Measurements from ENCODE around the gene KPRP. TPM values are rescaled to one million over a fixed set of nuclear protein-coding genes. Genes with fewer than 3 reads are reported as not detected.

The KPRP gene
- total and polyA plus RNA-seq, 4 experiments from 2014 or later = not detected

GRCh38 chr1:152743371-152744145, 14.3 kb upstream of the KPRP start:
- Mint-ChIP-seq H3K4me3 (no peak overlapping the region), H3K27ac (no peak overlapping the region), H3K27me3 (peaks cover 12 to 34% of the 10 kb centered on the region in 2 donors), H3K36me3 (no peaks in the 10 kb centered on the region), H3K4me1 (no peaks in the 10 kb centered on the region), H3K9me3 (no peaks in the 10 kb centered on the region)
- Histone ChIP-seq H3K27me3 (ENCODE audit: insufficient read depth, low read length) (no peaks in the 10 kb centered on the region), H3K4me1 (ENCODE audit: insufficient read depth, low read length) (no peaks in the 10 kb centered on the region), H3K27ac (ENCODE audit: low read depth, low read length) (no peak overlapping the region), H3K4me3 (ENCODE audit: low read length in 2 of 2) (no peak overlapping the region), H3K9me3 (ENCODE audit: control insufficient read depth in 1 of 2, low read length in 2 of 2) (no peaks in the 10 kb centered on the region), H3K36me3 (ENCODE audit: insufficient read depth, low read length) (no peaks in the 10 kb centered on the region)
- DNase-seq = no peak
- ChIA-PET CTCF (ENCODE audit: partially characterized antibody) (no interaction called here), POLR2A (ENCODE audit: partially characterized antibody) (no interaction called here)
- intact Hi-C loops (cut with micrococcal nuclease) = no loop called here

GRCh38 chr1:152745289-152745704, 12.5 kb upstream of the KPRP start:
- H3K27ac ChIP-seq (ENCODE audit: low read depth, low read length) = no peak overlapping the region
- H3K27me3 Mint-ChIP-seq = peaks cover 13 to 32% of the 10 kb centered on the region in 2 donors
- no peaks in the 10 kb centered on the region for H3K9me3 ChIP-seq (ENCODE audit: control insufficient read depth in 1 of 2, low read length in 2 of 2)
- no peak overlapping the region for H3K27ac Mint-ChIP-seq
- H3K36me3 Mint-ChIP-seq = no peaks in the 10 kb centered on the region
- ChIA-PET POLR2A (ENCODE audit: partially characterized antibody) (no interaction called here), CTCF (ENCODE audit: partially characterized antibody) (no interaction called here)
- H3K4me3 Mint-ChIP-seq = no peak overlapping the region
- H3K4me1 Mint-ChIP-seq = no peaks in the 10 kb centered on the region
- no peaks in the 10 kb centered on the region for H3K27me3 ChIP-seq (ENCODE audit: insufficient read depth, low read length)
- H3K9me3 Mint-ChIP-seq = no peaks in the 10 kb centered on the region
- intact Hi-C loops (cut with micrococcal nuclease) = no loop called here
- DNase-seq = no peak
- no peaks in the 10 kb centered on the region for H3K36me3 ChIP-seq (ENCODE audit: insufficient read depth, low read length)
- no peaks in the 10 kb centered on the region for H3K4me1 ChIP-seq (ENCODE audit: insufficient read depth, low read length)
- no peak overlapping the region for H3K4me3 ChIP-seq (ENCODE audit: low read length in 2 of 2)

GRCh38 chr1:152745765-152746444, 11.9 kb upstream of the KPRP start:
- ChIA-PET POLR2A (ENCODE audit: partially characterized antibody) (no interaction called here), CTCF (ENCODE audit: partially characterized antibody) (no interaction called here)
- Histone ChIP-seq H3K27ac (ENCODE audit: low read depth, low read length) (no peak overlapping the region), H3K9me3 (ENCODE audit: control insufficient read depth in 1 of 2, low read length in 2 of 2) (no peaks in the 10 kb centered on the region), H3K27me3 (ENCODE audit: insufficient read depth, low read length) (peaks cover 3% of the 10 kb centered on the region), H3K4me1 (ENCODE audit: insufficient read depth, low read length) (no peaks in the 10 kb centered on the region), H3K36me3 (ENCODE audit: insufficient read depth, low read length) (no peaks in the 10 kb centered on the region), H3K4me3 (ENCODE audit: low read length in 2 of 2) (no peak overlapping the region)
- Mint-ChIP-seq H3K4me1 (no peaks in the 10 kb centered on the region), H3K4me3 (no peak overlapping the region), H3K27ac (no peak overlapping the region), H3K36me3 (no peaks in the 10 kb centered on the region), H3K9me3 (no peaks in the 10 kb centered on the region), H3K27me3 (peaks cover 16 to 37% of the 10 kb centered on the region in 2 donors)
- intact Hi-C loops (cut with micrococcal nuclease) = no loop called here
- no peak for DNase-seq

- Mint-ChIP-seq H3K36me3 (no peaks in the 10 kb centered on the region), H3K4me1 (no peaks in the 10 kb centered on the region), H3K4me3 (no peak overlapping the region), H3K27ac (no peak overlapping the region), H3K9me3 (no peaks in the 10 kb centered on the region), H3K27me3 (peaks cover 18 to 32% of the 10 kb centered on the region in 2 donors)
- CTCF ChIA-PET (ENCODE audit: partially characterized antibody) = no interaction called here
- Histone ChIP-seq H3K27me3 (ENCODE audit: insufficient read depth, low read length) (peaks cover 3% of the 10 kb centered on the region), H3K36me3 (ENCODE audit: insufficient read depth, low read length) (no peaks in the 10 kb centered on the region), H3K4me3 (ENCODE audit: low read length in 2 of 2) (no peak overlapping the region), H3K9me3 (ENCODE audit: control insufficient read depth in 1 of 2, low read length in 2 of 2) (no peaks in the 10 kb centered on the region), H3K4me1 (ENCODE audit: insufficient read depth, low read length) (no peaks in the 10 kb centered on the region), H3K27ac (ENCODE audit: low read depth, low read length) (no peak overlapping the region)
- no peak for DNase-seq
- intact Hi-C loops (cut with micrococcal nuclease) = no loop called here
- POLR2A ChIA-PET (ENCODE audit: partially characterized antibody) = no interaction called here
These were observed 10.0 kb upstream of the KPRP start for GRCh38 chr1:152747831-152748230.

GRCh38 chr1:152752225-152752624, 5.6 kb upstream of the KPRP start:
- Histone ChIP-seq H3K36me3 (ENCODE audit: insufficient read depth, low read length) (no peaks in the 10 kb centered on the region), H3K27me3 (ENCODE audit: insufficient read depth, low read length) (peaks cover 3% of the 10 kb centered on the region), H3K4me3 (ENCODE audit: low read length in 2 of 2) (no peak overlapping the region), H3K9me3 (ENCODE audit: control insufficient read depth in 1 of 2, low read length in 2 of 2) (no peaks in the 10 kb centered on the region), H3K27ac (ENCODE audit: low read depth, low read length) (no peak overlapping the region), H3K4me1 (ENCODE audit: insufficient read depth, low read length) (no peaks in the 10 kb centered on the region)
- Mint-ChIP-seq H3K9me3 (no peaks in the 10 kb centered on the region), H3K27me3 (peaks cover 22 to 25% of the 10 kb centered on the region in 2 donors), H3K27ac (no peak overlapping the region), H3K4me3 (no peak overlapping the region), H3K36me3 (no peaks in the 10 kb centered on the region), H3K4me1 (no peaks in the 10 kb centered on the region)
- intact Hi-C loops (cut with micrococcal nuclease) = no loop called here
- ChIA-PET CTCF (ENCODE audit: partially characterized antibody) (no interaction called here), POLR2A (ENCODE audit: partially characterized antibody) (no interaction called here)
- no peak for DNase-seq

- H3K4me3 Mint-ChIP-seq = no peak overlapping the region
- Histone ChIP-seq H3K4me3 (ENCODE audit: low read length in 2 of 2) (no peak overlapping the region), H3K9me3 (ENCODE audit: control insufficient read depth in 1 of 2, low read length in 2 of 2) (no peaks in the 10 kb centered on the region), H3K27me3 (ENCODE audit: insufficient read depth, low read length) (peaks cover 3% of the 10 kb centered on the region), H3K4me1 (ENCODE audit: insufficient read depth, low read length) (no peaks in the 10 kb centered on the region), H3K36me3 (ENCODE audit: insufficient read depth, low read length) (no peaks in the 10 kb centered on the region), H3K27ac (ENCODE audit: low read depth, low read length) (no peak overlapping the region)
- CTCF ChIA-PET (ENCODE audit: partially characterized antibody) = no interaction called here
- H3K4me1 Mint-ChIP-seq = no peaks in the 10 kb centered on the region
- POLR2A ChIA-PET (ENCODE audit: partially characterized antibody) = no interaction called here
- no peaks in the 10 kb centered on the region for H3K9me3 Mint-ChIP-seq
- peaks cover 25% of the 10 kb centered on the region in 2 donors for H3K27me3 Mint-ChIP-seq
- intact Hi-C loops (cut with micrococcal nuclease) = no loop called here
- no peaks in the 10 kb centered on the region for H3K36me3 Mint-ChIP-seq
- no peak overlapping the region for H3K27ac Mint-ChIP-seq
- no peak for DNase-seq
These were observed 4.2 kb upstream of the KPRP start for GRCh38 chr1:152753586-152753985.

GRCh38 chr1:152756872-152757271, 953 bp upstream of the KPRP start:
- Histone ChIP-seq H3K36me3 (ENCODE audit: insufficient read depth, low read length) (no peaks in the 10 kb centered on the region), H3K4me3 (ENCODE audit: low read length in 2 of 2) (no peak overlapping the region), H3K27me3 (ENCODE audit: insufficient read depth, low read length) (no peaks in the 10 kb centered on the region), H3K4me1 (ENCODE audit: insufficient read depth, low read length) (no peaks in the 10 kb centered on the region), H3K27ac (ENCODE audit: low read depth, low read length) (no peak overlapping the region), H3K9me3 (ENCODE audit: control insufficient read depth in 1 of 2, low read length in 2 of 2) (no peaks in the 10 kb centered on the region)
- CTCF ChIA-PET (ENCODE audit: partially characterized antibody) = no interaction called here
- POLR2A ChIA-PET (ENCODE audit: partially characterized antibody) = no interaction called here
- Mint-ChIP-seq H3K27ac (no peak overlapping the region), H3K4me3 (no peak overlapping the region), H3K36me3 (no peaks in the 10 kb centered on the region), H3K9me3 (peaks cover 0 to 4% (median 0%) of the 10 kb centered on the region in 8 donors), H3K4me1 (no peaks in the 10 kb centered on the region), H3K27me3 (peaks cover 17 to 25% of the 10 kb centered on the region in 2 donors)
- DNase-seq = no peak
- intact Hi-C loops (cut with micrococcal nuclease) = no loop called here
